GM20431 (cell line): ENCODE data around the gene ANAPC1.
"Not testable (repeated sequence)": the region's sequence is repeated elsewhere in the genome, so short reads cannot be mapped to it uniquely, and the experiment has no call there.

Source experiments
- in situ Hi-C: fragments of 300-500 bp; cut with MseI, MboI; formaldehyde crosslinking; loops from one replicate; pipeline ENCODE4 v1.15.0; 2020; ENCODE audit warnings: low sequenced_read_pairs; ENCODE audit not compliant: unreplicated experiment

ANAPC1 gene

GRCh38 chr2:111828217-111828766, 55.7 kb downstream of the ANAPC1 start:
- in situ Hi-C loops: not testable (repeated sequence)

GRCh38 chr2:111812970-111813622, 70.9 kb downstream of the ANAPC1 start:
- in situ Hi-C loops: not testable (repeated sequence)

GRCh38 chr2:111790633-111791032, 93.4 kb downstream of the ANAPC1 start:
- in situ Hi-C loops: not testable (repeated sequence)

GRCh38 chr2:111784081-111784480, 99.9 kb downstream of the ANAPC1 start:
- in situ Hi-C loops: not testable (repeated sequence)

GRCh38 chr2:111782195-111782594, 101.8 kb downstream of the ANAPC1 start:
- in situ Hi-C loops: not testable (repeated sequence)

GRCh38 chr2:111781443-111782094, 102.4 kb downstream of the ANAPC1 start:
- in situ Hi-C loops: not testable (repeated sequence)

GRCh38 chr2:111777155-111777554, 106.8 kb downstream of the ANAPC1 start:
- in situ Hi-C loops: not testable (repeated sequence)

- in situ Hi-C loops: not testable (repeated sequence)
These were observed 107.7 kb downstream of the ANAPC1 start for GRCh38 chr2:111776296-111776695.

GRCh38 chr2:111772180-111772579, 111.8 kb downstream of the ANAPC1 start:
- in situ Hi-C loops: not testable (repeated sequence)

GRCh38 chr2:111770916-111771658, 112.9 kb downstream of the ANAPC1 start:
- in situ Hi-C loops: not testable (repeated sequence)

- in situ Hi-C loops: not testable (repeated sequence)
These were observed 115.5 kb downstream of the ANAPC1 start for GRCh38 chr2:111768266-111769190.

- in situ Hi-C loops: not testable (repeated sequence)
These were observed 116.9 kb downstream of the ANAPC1 start for GRCh38 chr2:111767087-111767486.

GRCh38 chr2:111766295-111766694, 117.7 kb downstream of the ANAPC1 start:
- in situ Hi-C loops: not testable (repeated sequence)

- in situ Hi-C loops: not testable (repeated sequence)
These were observed 119.8 kb downstream of the ANAPC1 start for GRCh38 chr2:111764151-111764550.

- in situ Hi-C loops: not testable (repeated sequence)
These were observed 123.2 kb downstream of the ANAPC1 start for GRCh38 chr2:111760697-111761284.

- in situ Hi-C loops: not testable (repeated sequence)
These were observed 131.5 kb downstream of the ANAPC1 start for GRCh38 chr2:111752533-111752932.

GRCh38 chr2:111750641-111751040, 133.4 kb downstream of the ANAPC1 start:
- in situ Hi-C loops: not testable (repeated sequence)

- in situ Hi-C loops: not testable (repeated sequence)
These were observed 135.6 kb downstream of the ANAPC1 start for GRCh38 chr2:111748429-111748828.

GRCh38 chr2:111747410-111748115, 136.4 kb downstream of the ANAPC1 start:
- in situ Hi-C loops: not testable (repeated sequence)
